Stimulated activated naive CD8-positive, alpha-beta T cell treated with anti-CD3 and anti-CD28 coated beads, Interleukin-15, Interleukin-2, amounts not matched to agents 100 ng/mL and 50 ng/mL, for 24 hours (primary cell): ENCODE results near the gene SLC9B1.
"Not testable (repeated sequence)": the region's sequence is repeated elsewhere in the genome, so short reads cannot be mapped to it uniquely, and the experiment has no call there.

ENCODE experiments used
- H3K27ac Mint-ChIP-seq: one replicate; pipeline ENCODE4 v1.8.0; 2021; ENCODE audit warnings: mild to moderate bottlenecking, mixed read lengths
- H3K27me3 Mint-ChIP-seq: one replicate; pipeline ENCODE4 v1.8.0; 2021; ENCODE audit warnings: mixed read lengths
- H3K36me3 Mint-ChIP-seq: one replicate; pipeline ENCODE4 v1.8.0; 2021; ENCODE audit warnings: low read depth, mixed read lengths
- H3K4me1 Mint-ChIP-seq: one replicate; pipeline ENCODE4 v1.8.0; 2021; ENCODE audit warnings: low read depth, mixed read lengths
- H3K4me3 Mint-ChIP-seq: one replicate; pipeline ENCODE4 v1.8.0; 2021; ENCODE audit warnings: mild to moderate bottlenecking, mixed read lengths
- H3K9me3 Mint-ChIP-seq: one replicate; pipeline ENCODE4 v1.8.0; 2021; ENCODE audit warnings: mixed read lengths

Gene SLC9B1

GRCh38 chr4:103024996-103025395, 5.5 kb upstream of the SLC9B1 start:
- no peak overlapping the region for H3K4me3 Mint-ChIP-seq
- peaks cover 15% of the 10 kb centered on the region for H3K4me1 Mint-ChIP-seq
- H3K9me3 Mint-ChIP-seq = no peaks in the 10 kb centered on the region
- peaks cover 24% of the 10 kb centered on the region for H3K36me3 Mint-ChIP-seq
- H3K27me3 Mint-ChIP-seq = no peaks in the 10 kb centered on the region
- no peak overlapping the region for H3K27ac Mint-ChIP-seq

- Mint-ChIP-seq H3K4me1 (peaks cover 27% of the 10 kb centered on the region), H3K27me3 (no peaks in the 10 kb centered on the region), H3K36me3 (peaks cover 16% of the 10 kb centered on the region), H3K27ac (no peak overlapping the region), H3K9me3 (no peaks in the 10 kb centered on the region), H3K4me3 (no peak overlapping the region)
Observed at GRCh38 chr4:103021120-103021519, 1.6 kb upstream of the SLC9B1 start.

- Mint-ChIP-seq H3K27ac (peak overlapping the region; percentile 94), H3K36me3 (no peaks in the 10 kb centered on the region), H3K4me1 (peaks cover 20% of the 10 kb centered on the region), H3K27me3 (no peaks in the 10 kb centered on the region), H3K9me3 (no peaks in the 10 kb centered on the region), H3K4me3 (peak overlapping the region; percentile 91)
Observed at GRCh38 chr4:103018391-103019307, 856 bp downstream of the SLC9B1 start.

GRCh38 chr4:103012551-103012950, 7.0 kb downstream of the SLC9B1 start:
- H3K27me3 Mint-ChIP-seq = no peaks in the 10 kb centered on the region
- no peaks in the 10 kb centered on the region for H3K36me3 Mint-ChIP-seq
- no peak overlapping the region for H3K27ac Mint-ChIP-seq
- no peaks in the 10 kb centered on the region for H3K9me3 Mint-ChIP-seq
- no peaks in the 10 kb centered on the region for H3K4me1 Mint-ChIP-seq
- H3K4me3 Mint-ChIP-seq = no peak overlapping the region

- Mint-ChIP-seq H3K36me3 (no peaks in the 10 kb centered on the region), H3K4me3 (no peak overlapping the region), H3K27ac (no peak overlapping the region), H3K9me3 (no peaks in the 10 kb centered on the region), H3K4me1 (no peaks in the 10 kb centered on the region), H3K27me3 (no peaks in the 10 kb centered on the region)
Observed at GRCh38 chr4:103012060-103012459, 7.4 kb downstream of the SLC9B1 start.

- H3K4me1 Mint-ChIP-seq = no peaks in the 10 kb centered on the region
- H3K27me3 Mint-ChIP-seq = no peaks in the 10 kb centered on the region
- no peak overlapping the region for H3K4me3 Mint-ChIP-seq
- H3K9me3 Mint-ChIP-seq = no peaks in the 10 kb centered on the region
- H3K27ac Mint-ChIP-seq = no peak overlapping the region
- H3K36me3 Mint-ChIP-seq = no peaks in the 10 kb centered on the region
Observed at GRCh38 chr4:103011378-103012025, 8.0 kb downstream of the SLC9B1 start.

GRCh38 chr4:103010804-103011203, 8.7 kb downstream of the SLC9B1 start:
- Mint-ChIP-seq H3K9me3 (no peaks in the 10 kb centered on the region), H3K4me3 (no peak overlapping the region), H3K27ac (no peak overlapping the region), H3K36me3 (no peaks in the 10 kb centered on the region), H3K27me3 (no peaks in the 10 kb centered on the region), H3K4me1 (no peaks in the 10 kb centered on the region)

- H3K4me1 Mint-ChIP-seq = no peaks in the 10 kb centered on the region
- H3K36me3 Mint-ChIP-seq = no peaks in the 10 kb centered on the region
- H3K27ac Mint-ChIP-seq = no peak overlapping the region
- no peaks in the 10 kb centered on the region for H3K27me3 Mint-ChIP-seq
- no peak overlapping the region for H3K4me3 Mint-ChIP-seq
- H3K9me3 Mint-ChIP-seq = no peaks in the 10 kb centered on the region
Observed at GRCh38 chr4:103008875-103009729, 10.4 kb downstream of the SLC9B1 start.

GRCh38 chr4:103002551-103002950, 17.0 kb downstream of the SLC9B1 start:
- H3K27me3 Mint-ChIP-seq = no peaks in the 10 kb centered on the region
- no peak overlapping the region for H3K4me3 Mint-ChIP-seq
- H3K9me3 Mint-ChIP-seq = peaks cover 7% of the 10 kb centered on the region
- H3K4me1 Mint-ChIP-seq = no peaks in the 10 kb centered on the region
- H3K27ac Mint-ChIP-seq = no peak overlapping the region
- peaks cover 6% of the 10 kb centered on the region for H3K36me3 Mint-ChIP-seq

GRCh38 chr4:102994803-102995202, 24.7 kb downstream of the SLC9B1 start:
- H3K27me3 Mint-ChIP-seq = no peaks in the 10 kb centered on the region
- no peaks in the 10 kb centered on the region for H3K4me1 Mint-ChIP-seq
- peaks cover 3% of the 10 kb centered on the region for H3K9me3 Mint-ChIP-seq
- no peaks in the 10 kb centered on the region for H3K36me3 Mint-ChIP-seq
- H3K27ac Mint-ChIP-seq = no peak overlapping the region
- no peak overlapping the region for H3K4me3 Mint-ChIP-seq

- not testable (repeated sequence) for H3K27me3 Mint-ChIP-seq, H3K27ac Mint-ChIP-seq, H3K9me3 Mint-ChIP-seq, H3K4me3 Mint-ChIP-seq, H3K36me3 Mint-ChIP-seq, H3K4me1 Mint-ChIP-seq
Observed at GRCh38 chr4:102993985-102994384, 25.5 kb downstream of the SLC9B1 start.

GRCh38 chr4:102988429-102989020, 31.0 kb downstream of the SLC9B1 start:
- Mint-ChIP-seq H3K27ac (peak overlapping the region; percentile 23), H3K4me1 (peaks cover 8% of the 10 kb centered on the region), H3K27me3 (no peaks in the 10 kb centered on the region), H3K36me3 (peaks cover 4% of the 10 kb centered on the region), H3K4me3 (no peak overlapping the region), H3K9me3 (no peaks in the 10 kb centered on the region)

- Mint-ChIP-seq H3K4me1 (no peaks in the 10 kb centered on the region), H3K27me3 (no peaks in the 10 kb centered on the region), H3K36me3 (no peaks in the 10 kb centered on the region), H3K9me3 (peaks cover 4% of the 10 kb centered on the region), H3K4me3 (no peak overlapping the region), H3K27ac (no peak overlapping the region)
Observed at GRCh38 chr4:102981005-102981404, 38.5 kb downstream of the SLC9B1 start.

GRCh38 chr4:102961813-102962212, 57.7 kb downstream of the SLC9B1 start:
- Mint-ChIP-seq H3K9me3 (peaks cover 13% of the 10 kb centered on the region), H3K36me3 (peaks cover 13% of the 10 kb centered on the region)
- not testable (repeated sequence) for H3K27ac Mint-ChIP-seq, H3K27me3 Mint-ChIP-seq, H3K4me3 Mint-ChIP-seq, H3K4me1 Mint-ChIP-seq
